Measurements from ENCODE around the gene KYNU. TPM values are rescaled to one million over a fixed set of nuclear protein-coding genes. Genes with fewer than 3 reads are reported as not detected.

KYNU gene
- total and polyA plus RNA-seq, 2 of the 13 experiments (the other 11 are each of a cell fraction or from before 2014, with no cell fraction given): 21.9 to 68.6 TPM

DNA sequence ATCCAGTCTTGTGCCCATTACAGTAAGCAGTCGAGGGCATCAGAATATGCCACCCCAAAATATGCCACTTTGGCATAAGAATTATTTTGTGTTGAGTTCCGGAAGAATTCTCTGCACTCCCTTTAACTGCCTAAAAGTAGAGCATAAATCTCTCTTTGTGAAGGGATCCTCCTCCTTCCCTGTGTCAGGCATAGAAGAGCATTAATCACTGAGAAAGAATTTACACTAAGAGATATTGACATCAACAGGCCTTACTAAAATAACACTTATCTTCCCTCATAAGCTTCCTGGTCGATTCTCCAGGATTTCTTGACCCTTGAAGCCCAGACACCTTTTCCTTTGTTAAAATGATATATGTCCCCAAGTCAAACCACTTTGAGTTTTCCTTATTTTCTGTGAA lies 27.6 kb upstream of the KYNU start (continued):
- no peak for TF ChIP-seq ZNF121 (CRISPR knock-in tag; IDR thresholded peaks at IDR 0.05)
- TF ChIP-seq ZNF792 (CRISPR knock-in tag; IDR thresholded peaks at IDR 0.05): no peak

DNA sequence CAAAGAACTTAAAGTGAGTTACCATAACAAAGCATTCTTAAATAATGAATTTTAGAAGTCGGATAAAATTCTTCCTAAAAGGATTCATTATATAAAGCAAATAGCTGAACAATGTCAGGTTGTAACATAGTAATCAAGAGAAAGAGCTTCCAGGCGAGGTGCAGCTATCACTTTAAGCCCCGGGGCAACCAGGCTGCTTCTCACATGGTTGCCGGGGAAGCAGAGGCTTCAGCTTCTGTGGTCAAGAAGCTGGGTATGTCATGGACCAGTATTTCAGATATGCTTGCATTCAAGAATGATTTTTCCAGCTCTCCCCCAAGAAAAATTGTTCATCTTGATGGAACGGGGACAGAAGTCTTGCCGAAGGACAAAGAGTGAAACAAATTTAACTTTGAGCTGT lies 23.6 kb upstream of the KYNU start:
- in situ Hi-C loops (cut with HindIII; ENCODE audit: extremely low pct_ligation_motif_present, low pct_unique_long_range_greater_than_20kb): no loop called here
- Histone ChIP-seq H2AFZ (ENCODE audit: low read length) (no peak overlapping the region), H3K9ac (ENCODE audit: insufficient read depth, low read depth, low read length) (no peak overlapping the region), H3K4me3 (replicated peaks in 1 of 3; ENCODE audit: insufficient read depth in 1 of 3, low read depth in 2 of 3, low read length in 3 of 3) (no peak overlapping the region), H3K79me2 (ENCODE audit: insufficient read depth, low read length) (no peaks in the 10 kb centered on the region), H3K36me3 (replicated peaks in 1 of 2; ENCODE audit: control insufficient read depth in 1 of 2, insufficient read depth in 2 of 2, low read length in 2 of 2) (no peaks in the 10 kb centered on the region), H3K9me3 (ENCODE audit: low read length) (no peaks in the 10 kb centered on the region), H3K27ac (ENCODE audit: extremely low read length, insufficient read depth, low read length) (no peak overlapping the region), H3K27me3 (ENCODE audit: control insufficient read depth in 1 of 2, insufficient read depth in 2 of 2, low read length in 2 of 2) (no peaks in the 10 kb centered on the region), H3K4me2 (ENCODE audit: low read depth, low read length) (no peak overlapping the region), H3K4me1 (ENCODE audit: insufficient read depth, low read length) (no peaks in the 10 kb centered on the region), H4K20me1 (ENCODE audit: insufficient read depth, low read length) (no peaks in the 10 kb centered on the region)
- WGBS (ENCODE audit: low lambda C conversion rate): 45% methylated on average over 6 of the region's 6 CpGs
- intact Hi-C loops (cut with micrococcal nuclease; ENCODE audit: unreplicated experiment): no loop called here
- BruUV-seq (replicated peaks): no TSS peak
- ATAC-seq (no peak), DNase-seq (ENCODE audit: low spot score) (no peak), FAIRE-seq (no peak)
- CTCF ChIA-PET (ENCODE audit: low intra/inter-chr PET ratio, low total read pairs): no interaction called here
- POLR2A ChIA-PET: interaction anchor here (1.7 to 1.9 kb wide), 2 partner anchors 10 to 15 kb away, joined by 5 to 7 read pairs; no protein-coding TSS in a partner anchor
- TF ChIP-seq, protein P1, sequence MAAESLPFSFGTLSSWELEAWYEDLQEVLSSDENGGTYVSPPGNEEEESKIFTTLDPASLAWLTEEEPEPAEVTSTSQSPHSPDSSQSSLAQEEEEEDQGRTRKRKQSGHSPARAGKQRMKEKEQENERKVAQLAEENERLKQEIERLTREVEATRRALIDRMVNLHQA (CRISPR knock-in tag; IDR thresholded peaks at IDR 0.05): no peak
- TF ChIP-seq GTF3A (CRISPR knock-in tag; conservative IDR thresholded peaks at IDR 0.05) (no peak), FOSL1 (CRISPR knock-in tag; IDR thresholded peaks at IDR 0.05; ENCODE audit: borderline replicate concordance) (no peak), ZBTB7A (CRISPR knock-in tag; IDR thresholded peaks at IDR 0.05) (no peak), FLYWCH1 (CRISPR knock-in tag; IDR thresholded peaks at IDR 0.05) (no peak), MBNL3 (CRISPR knock-in tag; conservative IDR thresholded peaks at IDR 0.05) (no peak), EZH2 (conservative IDR thresholded peaks at IDR 0.05; ENCODE audit: low read depth, low read length) (no peak), ZNF83 (CRISPR knock-in tag; IDR thresholded peaks at IDR 0.05; ENCODE audit: borderline replicate concordance) (no peak)
- TF ChIP-seq, protein P2, sequence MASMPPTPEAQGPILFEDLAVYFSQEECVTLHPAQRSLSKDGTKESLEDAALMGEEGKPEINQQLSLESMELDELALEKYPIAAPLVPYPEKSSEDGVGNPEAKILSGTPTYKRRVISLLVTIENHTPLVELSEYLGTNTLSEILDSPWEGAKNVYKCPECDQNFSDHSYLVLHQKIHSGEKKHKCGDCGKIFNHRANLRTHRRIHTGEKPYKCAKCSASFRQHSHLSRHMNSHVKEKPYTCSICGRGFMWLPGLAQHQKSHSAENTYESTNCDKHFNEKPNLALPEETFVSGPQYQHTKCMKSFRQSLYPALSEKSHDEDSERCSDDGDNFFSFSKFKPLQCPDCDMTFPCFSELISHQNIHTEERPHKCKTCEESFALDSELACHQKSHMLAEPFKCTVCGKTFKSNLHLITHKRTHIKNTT (CRISPR knock-in tag; IDR thresholded peaks at IDR 0.05): no peak
- TF ChIP-seq, protein P3, sequence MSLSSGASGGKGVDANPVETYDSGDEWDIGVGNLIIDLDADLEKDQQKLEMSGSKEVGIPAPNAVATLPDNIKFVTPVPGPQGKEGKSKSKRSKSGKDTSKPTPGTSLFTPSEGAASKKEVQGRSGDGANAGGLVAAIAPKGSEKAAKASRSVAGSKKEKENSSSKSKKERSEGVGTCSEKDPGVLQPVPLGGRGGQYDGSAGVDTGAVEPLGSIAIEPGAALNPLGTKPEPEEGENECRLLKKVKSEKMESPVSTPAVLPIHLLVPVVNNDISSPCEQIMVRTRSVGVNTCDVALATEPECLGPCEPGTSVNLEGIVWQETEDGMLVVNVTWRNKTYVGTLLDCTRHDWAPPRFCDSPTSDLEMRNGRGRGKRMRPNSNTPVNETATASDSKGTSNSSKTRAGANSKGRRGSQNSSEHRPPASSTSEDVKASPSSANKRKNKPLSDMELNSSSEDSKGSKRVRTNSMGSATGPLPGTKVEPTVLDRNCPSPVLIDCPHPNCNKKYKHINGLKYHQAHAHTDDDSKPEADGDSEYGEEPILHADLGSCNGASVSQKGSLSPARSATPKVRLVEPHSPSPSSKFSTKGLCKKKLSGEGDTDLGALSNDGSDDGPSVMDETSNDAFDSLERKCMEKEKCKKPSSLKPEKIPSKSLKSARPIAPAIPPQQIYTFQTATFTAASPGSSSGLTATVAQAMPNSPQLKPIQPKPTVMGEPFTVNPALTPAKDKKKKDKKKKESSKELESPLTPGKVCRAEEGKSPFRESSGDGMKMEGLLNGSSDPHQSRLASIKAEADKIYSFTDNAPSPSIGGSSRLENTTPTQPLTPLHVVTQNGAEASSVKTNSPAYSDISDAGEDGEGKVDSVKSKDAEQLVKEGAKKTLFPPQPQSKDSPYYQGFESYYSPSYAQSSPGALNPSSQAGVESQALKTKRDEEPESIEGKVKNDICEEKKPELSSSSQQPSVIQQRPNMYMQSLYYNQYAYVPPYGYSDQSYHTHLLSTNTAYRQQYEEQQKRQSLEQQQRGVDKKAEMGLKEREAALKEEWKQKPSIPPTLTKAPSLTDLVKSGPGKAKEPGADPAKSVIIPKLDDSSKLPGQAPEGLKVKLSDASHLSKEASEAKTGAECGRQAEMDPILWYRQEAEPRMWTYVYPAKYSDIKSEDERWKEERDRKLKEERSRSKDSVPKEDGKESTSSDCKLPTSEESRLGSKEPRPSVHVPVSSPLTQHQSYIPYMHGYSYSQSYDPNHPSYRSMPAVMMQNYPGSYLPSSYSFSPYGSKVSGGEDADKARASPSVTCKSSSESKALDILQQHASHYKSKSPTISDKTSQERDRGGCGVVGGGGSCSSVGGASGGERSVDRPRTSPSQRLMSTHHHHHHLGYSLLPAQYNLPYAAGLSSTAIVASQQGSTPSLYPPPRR (CRISPR knock-in tag; IDR thresholded peaks at IDR 0.05; ENCODE audit: borderline replicate concordance): no peak
- TF ChIP-seq, protein P4, sequence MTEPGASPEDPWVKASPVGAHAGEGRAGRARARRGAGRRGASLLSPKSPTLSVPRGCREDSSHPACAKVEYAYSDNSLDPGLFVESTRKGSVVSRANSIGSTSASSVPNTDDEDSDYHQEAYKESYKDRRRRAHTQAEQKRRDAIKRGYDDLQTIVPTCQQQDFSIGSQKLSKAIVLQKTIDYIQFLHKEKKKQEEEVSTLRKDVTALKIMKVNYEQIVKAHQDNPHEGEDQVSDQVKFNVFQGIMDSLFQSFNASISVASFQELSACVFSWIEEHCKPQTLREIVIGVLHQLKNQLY (CRISPR knock-in tag; IDR thresholded peaks at IDR 0.05): no peak
- TF ChIP-seq, protein P5, sequence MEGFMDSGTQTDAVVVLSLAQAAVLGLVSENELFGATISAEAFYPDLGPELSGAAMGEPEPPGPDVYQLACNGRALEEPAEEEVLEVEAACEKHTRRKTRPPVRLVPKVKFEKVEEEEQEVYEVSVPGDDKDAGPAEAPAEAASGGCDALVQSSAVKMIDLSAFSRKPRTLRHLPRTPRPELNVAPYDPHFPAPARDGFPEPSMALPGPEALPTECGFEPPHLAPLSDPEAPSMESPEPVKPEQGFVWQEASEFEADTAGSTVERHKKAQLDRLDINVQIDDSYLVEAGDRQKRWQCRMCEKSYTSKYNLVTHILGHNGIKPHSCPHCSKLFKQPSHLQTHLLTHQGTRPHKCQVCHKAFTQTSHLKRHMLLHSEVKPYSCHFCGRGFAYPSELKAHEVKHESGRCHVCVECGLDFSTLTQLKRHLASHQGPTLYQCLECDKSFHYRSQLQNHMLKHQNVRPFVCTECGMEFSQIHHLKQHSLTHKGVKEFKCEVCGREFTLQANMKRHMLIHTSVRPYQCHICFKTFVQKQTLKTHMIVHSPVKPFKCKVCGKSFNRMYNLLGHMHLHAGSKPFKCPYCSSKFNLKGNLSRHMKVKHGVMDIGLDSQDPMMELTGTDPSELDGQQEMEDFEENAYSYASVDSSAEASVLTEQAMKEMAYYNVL (CRISPR knock-in tag; IDR thresholded peaks at IDR 0.05; ENCODE audit: borderline replicate concordance): no peak

Measured in HepG2 (cell line).